Lower leg skin (tissue), 4 donors: ENCODE data around the gene OPN3. TPM values are rescaled to one million over a fixed set of nuclear protein-coding genes. Genes with fewer than 3 reads are reported as not detected.

Source experiments
- DNase-seq, 2 donors: peaks; one replicate each; pipeline ENCODE4 v3.0.0-alpha.2; 2019; ENCODE audit warnings: low spot score in 2 of 2
- H3K4me3 ChIP-seq: fragments of 200-600 bp; sonication (generic); 2 replicates; pipeline ENCODE4 v1.5.1; 2017; ENCODE audit warnings: mild to moderate bottlenecking, low read depth; ENCODE audit not compliant: poor library complexity, severe bottlenecking
- POLR2A ChIP-seq, 2 donors: fragments of 450-650 bp; IDR thresholded peaks; one replicate each; pipeline ENCODE4 v1.6.1; 2016 to 2017; ENCODE audit warnings: antibody characterized with exemption in 2 of 2, mild to moderate bottlenecking in 1 of 2, moderate library complexity in 1 of 2
- WGBS, 2 donors: methylation state at CpG; one replicate each; pipeline ENCODE4 v1.1.5; 2018; 5-methylcytosine and 5-hydroxymethylcytosine counted together
- intact Hi-C: fragments of 100-400 bp; cut with DNase I; formaldehyde crosslinking; loops from one replicate; pipeline ENCODE4 v1.15.0; 2023; ENCODE audit warnings: low total_unique reads
- total RNA-seq, 4 donors: library from RNA; depleted of rRNA; stranded (reverse); fragments of >200 nt; gene quantifications; one replicate each; pipeline ENCODE4 v1.1.0, GENCODE V29; 2016
- TF ChIP-seq, protein P1 (sequence below), 3 donors: fragments of 450-650 bp; IDR thresholded peaks; one replicate each; pipeline ENCODE4 v1.5.1; 2016; ENCODE audit warnings: antibody characterized with exemption in 3 of 3, mild to moderate bottlenecking in 3 of 3, moderate library complexity in 2 of 3

The OPN3 gene
- total RNA-seq, 4 donors from 2014 or later: 22.2 to 34.6 (median 32.1) TPM

DNA sequence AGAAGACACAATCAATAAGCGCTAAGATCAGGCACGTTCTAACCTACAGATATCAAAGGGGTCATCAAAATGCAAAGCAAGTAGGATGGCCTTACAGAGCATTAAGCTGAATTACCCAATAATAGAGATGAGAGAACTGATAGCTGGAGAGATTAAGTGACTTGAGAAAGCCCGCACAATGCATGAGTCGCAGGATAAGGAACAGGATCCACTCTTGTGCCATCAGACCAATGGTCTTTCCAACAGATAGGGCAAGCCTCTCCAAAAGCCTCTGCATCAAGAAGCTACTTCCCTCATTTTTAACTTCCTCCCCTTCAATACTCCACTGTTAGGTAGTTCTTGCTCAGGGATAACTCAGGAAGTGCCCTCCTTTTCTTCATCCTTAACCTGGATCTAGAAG is 2.6 kb downstream of the OPN3 start:
- TF ChIP-seq, protein P1, sequence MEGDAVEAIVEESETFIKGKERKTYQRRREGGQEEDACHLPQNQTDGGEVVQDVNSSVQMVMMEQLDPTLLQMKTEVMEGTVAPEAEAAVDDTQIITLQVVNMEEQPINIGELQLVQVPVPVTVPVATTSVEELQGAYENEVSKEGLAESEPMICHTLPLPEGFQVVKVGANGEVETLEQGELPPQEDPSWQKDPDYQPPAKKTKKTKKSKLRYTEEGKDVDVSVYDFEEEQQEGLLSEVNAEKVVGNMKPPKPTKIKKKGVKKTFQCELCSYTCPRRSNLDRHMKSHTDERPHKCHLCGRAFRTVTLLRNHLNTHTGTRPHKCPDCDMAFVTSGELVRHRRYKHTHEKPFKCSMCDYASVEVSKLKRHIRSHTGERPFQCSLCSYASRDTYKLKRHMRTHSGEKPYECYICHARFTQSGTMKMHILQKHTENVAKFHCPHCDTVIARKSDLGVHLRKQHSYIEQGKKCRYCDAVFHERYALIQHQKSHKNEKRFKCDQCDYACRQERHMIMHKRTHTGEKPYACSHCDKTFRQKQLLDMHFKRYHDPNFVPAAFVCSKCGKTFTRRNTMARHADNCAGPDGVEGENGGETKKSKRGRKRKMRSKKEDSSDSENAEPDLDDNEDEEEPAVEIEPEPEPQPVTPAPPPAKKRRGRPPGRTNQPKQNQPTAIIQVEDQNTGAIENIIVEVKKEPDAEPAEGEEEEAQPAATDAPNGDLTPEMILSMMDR (IDR thresholded peaks at IDR 0.05): no peak
- TF ChIP-seq POLR2A (IDR thresholded peaks at IDR 0.05): no peak
- 50 to 62% methylated on average over 4 of the region's 4 CpGs for WGBS, 2 donors
- DNase-seq: no peak
- intact Hi-C loops: no loop called here
- no peak overlapping the region for H3K4me3 ChIP-seq

- H3K4me3 ChIP-seq: no peak overlapping the region
- TF ChIP-seq, protein P1 (IDR thresholded peaks at IDR 0.05): no peak
- no peak for DNase-seq
- intact Hi-C loops: no loop called here
Measured at GRCh38 chr1:241637046-241637590, 3.1 kb downstream of the OPN3 start.

DNA sequence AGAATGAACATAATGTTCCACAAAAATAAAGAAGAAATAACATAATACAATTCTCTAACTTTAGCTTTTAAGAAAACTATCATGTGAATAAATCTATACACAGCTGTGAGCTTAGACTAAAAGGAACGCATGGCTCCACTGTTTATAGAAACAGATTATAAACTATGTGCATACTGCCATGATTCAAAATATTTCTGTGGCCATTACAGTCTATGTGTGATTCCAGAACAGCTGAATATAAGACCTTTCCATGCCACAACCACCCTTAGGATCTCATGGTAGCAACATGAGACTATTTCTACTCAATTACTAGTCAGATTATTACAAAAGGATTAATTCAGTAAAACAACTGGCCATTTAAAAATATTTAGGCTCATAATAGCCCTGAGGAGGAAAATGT is 3.9 kb downstream of the OPN3 start:
- intact Hi-C loops: no loop called here
- WGBS, 2 donors: 80 to 96% methylated on average over 1 of the region's 1 CpG
- H3K4me3 ChIP-seq: no peak overlapping the region
- no peak for DNase-seq
- TF ChIP-seq POLR2A (IDR thresholded peaks at IDR 0.05): no peak
- TF ChIP-seq, protein P1 (IDR thresholded peaks at IDR 0.05): no peak

DNA sequence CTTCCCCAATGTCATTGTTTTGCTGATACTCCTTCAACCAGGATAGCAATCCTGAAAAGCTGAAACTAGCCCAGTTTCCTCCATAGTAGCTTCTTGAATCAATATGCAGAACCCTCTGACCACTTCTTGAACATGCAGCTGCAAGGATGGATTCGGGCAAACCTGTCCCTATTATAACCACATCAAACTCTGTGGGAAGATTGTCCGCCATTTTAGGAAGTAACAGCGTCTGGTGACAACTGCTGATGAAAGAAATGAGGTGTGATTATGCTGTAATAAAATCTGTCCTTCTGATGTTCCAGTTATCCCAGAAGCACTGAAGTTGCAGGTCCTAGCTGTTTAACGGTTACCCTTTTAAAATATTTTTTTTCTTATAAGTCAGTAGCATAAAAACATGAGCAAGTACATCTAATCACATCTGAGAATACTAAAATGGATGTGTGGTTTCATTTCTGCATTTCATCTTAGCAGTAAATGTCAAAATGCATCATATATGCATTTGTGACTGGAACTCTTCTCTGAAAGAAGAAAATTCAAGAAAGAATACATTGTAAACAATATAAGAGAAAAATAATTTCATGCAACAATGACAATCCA is 4.5 kb downstream of the OPN3 start:
- H3K4me3 ChIP-seq: no peak overlapping the region
- intact Hi-C loops: no loop called here
- WGBS, 2 donors: 87 to 91% methylated on average over 4 of the region's 4 CpGs
- DNase-seq: no peak
- no peak for TF ChIP-seq POLR2A (IDR thresholded peaks at IDR 0.05)
- TF ChIP-seq, protein P1 (IDR thresholded peaks at IDR 0.05): no peak

GRCh38 chr1:241632987-241633386 is 7.2 kb downstream of the OPN3 start:
- intact Hi-C loops: no loop called here
- no peak overlapping the region for H3K4me3 ChIP-seq
- DNase-seq: no peak
- 92 to 94% methylated on average over 3 of the region's 3 CpGs for WGBS, 2 donors
- TF ChIP-seq, protein P1 (IDR thresholded peaks at IDR 0.05): no peak
- TF ChIP-seq POLR2A (IDR thresholded peaks at IDR 0.05): no peak

- TF ChIP-seq POLR2A (IDR thresholded peaks at IDR 0.05): no peak
- TF ChIP-seq, protein P1 (IDR thresholded peaks at IDR 0.05): no peak
- H3K4me3 ChIP-seq: no peak overlapping the region
- WGBS, 2 donors: 86 to 87% methylated on average over 5 of the region's 5 CpGs
- no peak for DNase-seq
- intact Hi-C loops: no loop called here
Measured at GRCh38 chr1:241631674-241632073, 8.5 kb downstream of the OPN3 start.
